Mesothelial cell of epicardium (in vitro differentiated cells): ENCODE data around the gene PRCP. TPM values are rescaled to one million over a fixed set of nuclear protein-coding genes. Genes with fewer than 3 reads are reported as not detected.

Experiments
- DNase-seq, 2 experiments: peaks; one replicate each; pipeline ENCODE4 v3.0.0; 2021; ENCODE audit warnings: low spot score in 2 of 2; ENCODE audit not compliant: unreplicated experiment in 2 of 2
- H3K27ac Mint-ChIP-seq: 2 replicates; pipeline ENCODE4 v1.8.0; 2021; ENCODE audit warnings: mixed read lengths
- H3K27me3 Mint-ChIP-seq: 2 replicates; pipeline ENCODE4 v1.8.0; 2021; ENCODE audit warnings: low read depth, mixed read lengths
- H3K36me3 Mint-ChIP-seq: 2 replicates; pipeline ENCODE4 v1.8.0; 2021; ENCODE audit warnings: mixed read lengths
- H3K4me1 Mint-ChIP-seq: 2 replicates; pipeline ENCODE4 v1.8.0; 2021; ENCODE audit warnings: mixed read lengths
- H3K4me3 Mint-ChIP-seq: 2 replicates; pipeline ENCODE4 v1.8.0; 2021; ENCODE audit warnings: mild to moderate bottlenecking, moderate library complexity, mixed read lengths
- H3K9me3 Mint-ChIP-seq: 2 replicates; pipeline ENCODE4 v1.8.0; 2021; ENCODE audit warnings: mixed read lengths
- CTCF ChIP-seq: fragments of 200-600 bp; sonication (generic); IDR thresholded peaks from one replicate; pipeline ENCODE4 v1.5.0; 2021; ENCODE audit warnings: antibody characterized with exemption; ENCODE audit not compliant: unreplicated experiment
- total RNA-seq: library from RNA; stranded (reverse); gene quantifications from 3 replicates; pipeline ENCODE4 v1.2.1, GENCODE V29; 2021

Gene PRCP
- total RNA-seq, 1 donor from 2014 or later: 66.6 TPM

- H3K4me3 Mint-ChIP-seq: no peak overlapping the region
- H3K4me1 Mint-ChIP-seq: no peaks in the 10 kb centered on the region
- no peak overlapping the region for H3K27ac Mint-ChIP-seq
- no peak for TF ChIP-seq CTCF
- no peaks in the 10 kb centered on the region for H3K36me3 Mint-ChIP-seq
- peaks cover 21% of the 10 kb centered on the region for H3K9me3 Mint-ChIP-seq
- DNase-seq: no peak
- no peaks in the 10 kb centered on the region for H3K27me3 Mint-ChIP-seq
These were observed 42.1 kb upstream of the PRCP start for GRCh38 chr11:82942376-82942775.

GRCh38 chr11:82939456-82939855, 39.2 kb upstream of the PRCP start:
- H3K36me3 Mint-ChIP-seq: no peaks in the 10 kb centered on the region
- peaks cover 21% of the 10 kb centered on the region for H3K9me3 Mint-ChIP-seq
- H3K4me1 Mint-ChIP-seq: no peaks in the 10 kb centered on the region
- no peak overlapping the region for H3K4me3 Mint-ChIP-seq
- H3K27ac Mint-ChIP-seq: no peak overlapping the region
- no peaks in the 10 kb centered on the region for H3K27me3 Mint-ChIP-seq
- no peak for DNase-seq
- TF ChIP-seq CTCF: no peak

- Mint-ChIP-seq H3K4me3 (no peak overlapping the region), H3K36me3 (no peaks in the 10 kb centered on the region), H3K9me3 (peaks cover 21% of the 10 kb centered on the region), H3K27ac (no peak overlapping the region), H3K4me1 (peaks cover 12% of the 10 kb centered on the region), H3K27me3 (no peaks in the 10 kb centered on the region)
- no peak for TF ChIP-seq CTCF
- no peak for DNase-seq
These were observed 37.3 kb upstream of the PRCP start for GRCh38 chr11:82937554-82937953.

- no peaks in the 10 kb centered on the region for H3K36me3 Mint-ChIP-seq
- DNase-seq: no peak
- peaks cover 12% of the 10 kb centered on the region for H3K4me1 Mint-ChIP-seq
- peaks cover 10% of the 10 kb centered on the region for H3K9me3 Mint-ChIP-seq
- no peaks in the 10 kb centered on the region for H3K27me3 Mint-ChIP-seq
- H3K4me3 Mint-ChIP-seq: no peak overlapping the region
- peak overlapping the region; percentile 30 for H3K27ac Mint-ChIP-seq
- TF ChIP-seq CTCF: no peak
These were observed 36.0 kb upstream of the PRCP start for GRCh38 chr11:82936261-82936660.

GRCh38 chr11:82932564-82932963, 32.3 kb upstream of the PRCP start:
- no peak for DNase-seq

More at GRCh38 chr11:82932564-82932963, 32.3 kb upstream of the PRCP start:
- Mint-ChIP-seq H3K4me1 (peaks cover 19% of the 10 kb centered on the region), H3K9me3 (no peaks in the 10 kb centered on the region), H3K36me3 (no peaks in the 10 kb centered on the region), H3K27me3 (no peaks in the 10 kb centered on the region), H3K27ac (no peak overlapping the region), H3K4me3 (no peak overlapping the region)
- no peak for TF ChIP-seq CTCF
